Measurements from ENCODE around the gene C1QTNF1. TPM values are rescaled to one million over a fixed set of nuclear protein-coding genes. Genes with fewer than 3 reads are reported as not detected.

Gene C1QTNF1
- total RNA-seq, 1 experiment from 2014 or later: 4.0 TPM

DNA sequence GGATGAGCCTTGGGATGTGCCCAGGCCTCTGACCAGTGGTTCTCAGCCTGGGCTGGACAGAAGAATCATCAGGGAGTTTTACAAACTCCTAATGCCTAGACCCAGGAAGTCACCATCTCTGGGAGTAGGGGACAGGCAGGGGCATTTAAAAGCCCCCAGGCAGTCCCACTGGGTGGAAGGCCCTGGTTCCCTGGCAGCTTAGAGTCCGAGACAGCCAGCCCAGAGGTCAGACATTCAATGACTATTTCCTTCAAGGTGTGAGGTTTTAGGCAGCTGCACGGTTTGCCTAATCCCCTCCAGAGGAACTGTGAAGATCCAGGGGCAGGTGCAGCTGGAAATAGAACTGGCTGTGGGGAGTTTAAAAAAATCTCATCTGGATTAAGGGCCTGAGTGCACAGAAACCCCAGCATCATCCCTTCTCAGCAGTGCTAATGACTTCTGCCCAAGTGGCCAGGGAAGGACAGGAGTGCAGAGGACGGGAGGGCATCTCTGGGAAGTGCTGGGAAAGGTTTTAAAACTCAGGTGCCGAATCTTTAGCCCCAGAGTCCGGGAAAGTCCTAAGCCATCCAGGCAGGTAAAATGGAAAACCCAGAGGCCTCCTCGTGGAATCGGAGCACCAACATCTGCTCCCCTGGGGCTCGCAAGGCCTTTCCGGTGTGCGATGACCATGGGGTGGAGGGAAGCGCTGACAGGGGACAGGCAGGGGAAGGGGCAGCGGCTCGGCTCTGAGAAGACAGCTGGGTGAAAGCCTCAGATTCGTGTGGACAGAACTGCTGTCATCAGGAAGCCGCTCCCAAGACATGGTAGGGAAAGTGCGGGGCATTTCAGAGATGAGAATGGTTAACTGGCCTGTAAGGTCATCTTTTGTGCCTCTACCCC is 42.7 kb upstream of the C1QTNF1 start (continued):
- no peak for TF ChIP-seq ZNF274 (IDR thresholded peaks at IDR 0.05; ENCODE audit: low read depth, low read length)
- TF ChIP-seq FOSL1 (IDR thresholded peaks at IDR 0.05; ENCODE audit: low read depth): no peak
- no peak for TF ChIP-seq RAD21 (IDR thresholded peaks at IDR 0.05; ENCODE audit: low read depth)
- TF ChIP-seq ATF3 (IDR thresholded peaks at IDR 0.05): no peak
- no peak for TF ChIP-seq EGR1 (IDR thresholded peaks at IDR 0.05; ENCODE audit: low read depth)
- no peak for TF ChIP-seq MAX (IDR thresholded peaks at IDR 0.05)
- TF ChIP-seq JUND (IDR thresholded peaks at IDR 0.05): no peak

DNA sequence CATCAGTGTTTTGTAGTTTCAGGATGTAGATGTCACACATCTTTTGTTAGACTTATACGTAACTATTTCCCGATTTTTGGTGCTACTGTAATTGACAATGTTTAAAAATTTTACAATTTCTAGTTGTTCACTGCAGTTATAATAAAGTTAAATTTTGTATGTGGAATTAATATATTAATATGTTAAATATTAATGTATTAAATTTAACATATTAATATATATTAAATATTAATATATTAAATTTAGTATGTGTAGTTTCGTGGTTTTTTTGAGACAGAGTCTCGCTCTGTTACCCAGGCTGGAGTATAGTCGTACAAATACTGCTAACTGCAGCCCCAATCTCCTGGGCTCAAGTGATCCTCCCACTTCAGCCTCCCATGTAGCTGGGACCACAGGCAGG is 38.6 kb upstream of the C1QTNF1 start:
- TF ChIP-seq ZBTB33 (IDR thresholded peaks at IDR 0.05; ENCODE audit: extremely low read depth, insufficient replicate concordance, low read length) (no peak), ELF1 (IDR thresholded peaks at IDR 0.05; ENCODE audit: borderline replicate concordance, low read depth) (no peak), EZH2phosphoT487 (IDR thresholded peaks at IDR 0.05; ENCODE audit: borderline replicate concordance) (no peak), POLR2A (IDR thresholded peaks at IDR 0.05; ENCODE audit: borderline replicate concordance, extremely low read depth, insufficient read depth, insufficient read length) (no peak)
- Histone ChIP-seq H3K79me2 (ENCODE audit: insufficient read depth, low read length) (no peaks in the 10 kb centered on the region), H3K9me3 (ENCODE audit: control insufficient read depth in 1 of 2, insufficient read depth in 1 of 2, low read depth in 1 of 2, low read length in 2 of 2) (no peaks in the 10 kb centered on the region), H3K36me3 (ENCODE audit: control insufficient read depth in 1 of 2, insufficient read depth in 2 of 2, low read length in 2 of 2) (peaks cover under 1 to 4% of the 10 kb centered on the region in 2 experiments; a peak in 2 of 4 replicates), H3K9me2 (ENCODE audit: insufficient read depth) (no peaks in the 10 kb centered on the region), H3K27me3 (ENCODE audit: insufficient read depth, low read length) (no peaks in the 10 kb centered on the region), H3K27ac (ENCODE audit: low read depth, low read length) (no peak overlapping the region), H3K4me3 (replicated peaks in 1 of 2; ENCODE audit: low read depth in 1 of 2, low read length in 2 of 2) (no peak overlapping the region), H3K9ac (ENCODE audit: low read length) (no peak overlapping the region), H2AFZ (ENCODE audit: low read depth, low read length, poor library complexity, severe bottlenecking) (no peak overlapping the region), H3K4me2 (ENCODE audit: low read length) (no peak overlapping the region), H3K4me1 (ENCODE audit: control insufficient read depth in 1 of 2, insufficient read depth in 2 of 2, low read length in 2 of 2) (peaks cover 17 to 30% of the 10 kb centered on the region in 2 experiments), H4K20me1 (ENCODE audit: insufficient read depth) (no peaks in the 10 kb centered on the region)
- BruUV-seq (replicated peaks): no TSS peak
- POLR2A ChIA-PET: interaction anchor here (0.8 kb wide), 1 partner anchor 26 kb away, joined by 3 read pairs; no protein-coding TSS in a partner anchor
- DNase-seq (ENCODE audit: low read depth, low spot score): no peak
- CTCF ChIA-PET: no interaction called here
- intact Hi-C loops (cut with micrococcal nuclease): no loop called here
- ATAC-seq: no peak
- RAD21 ChIA-PET (ENCODE audit: low non-redundant PET in 1 of 2, low total read pairs in 2 of 2, uncharacterized antibody in 2 of 2, unreplicated experiment in 2 of 2): no interaction called here

Data from HCT116 (cell line).